ENCODE results near the gene HES7. TPM values are rescaled to one million over a fixed set of nuclear protein-coding genes. Genes with fewer than 3 reads are reported as not detected.

The HES7 gene
- total and polyA plus RNA-seq, 11 donors: 0.17 to 0.76 (median 0.36) TPM; not detected in 5

DNA sequence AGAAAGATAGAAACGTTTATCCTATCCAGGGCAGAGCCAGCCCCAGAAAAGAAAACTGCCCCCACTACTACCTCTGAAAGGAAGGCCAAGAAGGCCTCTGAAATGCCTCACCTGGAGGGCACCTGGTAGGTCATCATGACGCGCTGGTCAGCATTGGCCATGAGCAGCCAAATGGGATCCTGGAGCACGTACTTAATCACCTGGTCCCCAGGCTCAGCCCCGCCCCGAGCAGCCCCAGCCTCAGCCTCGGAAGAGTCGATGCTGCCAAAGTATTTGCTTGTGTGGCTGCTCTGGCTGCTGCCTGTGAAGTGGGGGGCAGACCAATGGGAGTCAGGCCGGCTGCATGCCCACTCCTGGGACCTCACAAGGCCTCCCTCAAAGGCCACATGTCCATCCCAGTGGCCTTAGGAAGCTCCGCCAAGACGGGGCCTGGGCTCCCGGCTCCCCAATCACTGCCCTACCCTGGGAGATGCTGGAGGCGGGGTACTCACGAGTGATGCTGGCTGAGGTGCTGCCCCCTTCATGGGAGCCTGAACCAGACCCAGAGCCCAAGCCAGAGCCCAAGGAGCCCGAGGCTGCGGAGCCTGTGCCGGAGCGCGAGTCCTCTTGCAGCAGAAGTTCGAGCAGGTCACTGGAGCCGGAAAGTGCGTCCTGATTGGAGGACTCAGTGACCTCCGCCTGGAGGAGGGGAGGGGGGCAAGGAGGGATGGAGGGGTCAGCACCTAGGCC lies 18.4 kb upstream of the HES7 start:
- peaks cover under 1 to 73% (median 17%) of the 10 kb centered on the region in 12 donors for H3K4me1 ChIP-seq
- ATAC-seq (no peak), DNase-seq (no peak)
- WGBS, 4 donors: 81 to 87% (median 85%) methylated on average over 17 to 23 of the region's 23 CpGs
- no peaks in the 10 kb centered on the region for H3K27me3 ChIP-seq
- H3K4me3 ChIP-seq: no peak overlapping the region
- H3K9me3 ChIP-seq: no peaks in the 10 kb centered on the region
- H3K36me3 ChIP-seq: peaks cover 15 to 83% (median 80%) of the 10 kb centered on the region in 9 donors
- TF ChIP-seq, protein P1, sequence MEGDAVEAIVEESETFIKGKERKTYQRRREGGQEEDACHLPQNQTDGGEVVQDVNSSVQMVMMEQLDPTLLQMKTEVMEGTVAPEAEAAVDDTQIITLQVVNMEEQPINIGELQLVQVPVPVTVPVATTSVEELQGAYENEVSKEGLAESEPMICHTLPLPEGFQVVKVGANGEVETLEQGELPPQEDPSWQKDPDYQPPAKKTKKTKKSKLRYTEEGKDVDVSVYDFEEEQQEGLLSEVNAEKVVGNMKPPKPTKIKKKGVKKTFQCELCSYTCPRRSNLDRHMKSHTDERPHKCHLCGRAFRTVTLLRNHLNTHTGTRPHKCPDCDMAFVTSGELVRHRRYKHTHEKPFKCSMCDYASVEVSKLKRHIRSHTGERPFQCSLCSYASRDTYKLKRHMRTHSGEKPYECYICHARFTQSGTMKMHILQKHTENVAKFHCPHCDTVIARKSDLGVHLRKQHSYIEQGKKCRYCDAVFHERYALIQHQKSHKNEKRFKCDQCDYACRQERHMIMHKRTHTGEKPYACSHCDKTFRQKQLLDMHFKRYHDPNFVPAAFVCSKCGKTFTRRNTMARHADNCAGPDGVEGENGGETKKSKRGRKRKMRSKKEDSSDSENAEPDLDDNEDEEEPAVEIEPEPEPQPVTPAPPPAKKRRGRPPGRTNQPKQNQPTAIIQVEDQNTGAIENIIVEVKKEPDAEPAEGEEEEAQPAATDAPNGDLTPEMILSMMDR (IDR thresholded peaks at IDR 0.05): no peak
- no peak for TF ChIP-seq POLR2A (IDR thresholded peaks at IDR 0.05)
- H3K27ac ChIP-seq: peak overlapping the region in 5 of 12 donors; percentile 8 to 100 (median 26)
- intact Hi-C loops (cut with DNase I): loop anchor here in 1 of 10 donors (10.0 kb wide), 1 partner anchor 298 kb away; no protein-coding TSS in a partner anchor

GRCh38 chr17:8141741-8142140 lies 17.8 kb upstream of the HES7 start:
- ATAC-seq (no peak), DNase-seq (no peak)
- WGBS, 4 donors: 88 to 93% (median 90%) methylated on average over 11 of the region's 11 CpGs
- Histone ChIP-seq H3K36me3 (peaks cover 15 to 77% (median 74%) of the 10 kb centered on the region in 9 donors), H3K4me3 (no peak overlapping the region), H3K9me3 (no peaks in the 10 kb centered on the region), H3K27me3 (no peaks in the 10 kb centered on the region), H3K4me1 (peaks cover 0 to 67% (median 17%) of the 10 kb centered on the region in 12 donors), H3K27ac (peak overlapping the region in 4 of 12 donors; percentile 8 to 100 (median 52))
- TF ChIP-seq POLR2A (IDR thresholded peaks at IDR 0.05): no peak
- TF ChIP-seq, protein P1 (IDR thresholded peaks at IDR 0.05): no peak
- intact Hi-C loops (cut with DNase I): loop anchor here in 1 of 10 donors (10.0 kb wide), 1 partner anchor 297 kb away; no protein-coding TSS in a partner anchor

GRCh38 chr17:8141045-8141444 lies 17.1 kb upstream of the HES7 start:
- DNase-seq (no peak), ATAC-seq (no peak)
- Histone ChIP-seq H3K4me3 (no peak overlapping the region), H3K36me3 (peaks cover 12 to 70% (median 67%) of the 10 kb centered on the region in 9 donors), H3K27ac (peak overlapping the region in 4 of 12 donors; percentile 12 to 89 (median 86)), H3K9me3 (no peaks in the 10 kb centered on the region), H3K27me3 (no peaks in the 10 kb centered on the region), H3K4me1 (peaks cover 0 to 60% (median 17%) of the 10 kb centered on the region in 12 donors)
- intact Hi-C loops (cut with DNase I): loop anchor here in 1 of 10 donors (10.0 kb wide), 1 partner anchor 296 kb away; no protein-coding TSS in a partner anchor
- TF ChIP-seq POLR2A (IDR thresholded peaks at IDR 0.05): no peak
- TF ChIP-seq, protein P1 (IDR thresholded peaks at IDR 0.05): no peak
- 82 to 90% (median 89%) methylated on average over 5 to 7 of the region's 7 CpGs for WGBS, 4 donors
